NCI-H774 (cell line): Measurements from ENCODE around the gene CACNA2D1.

Source experiments
- DNase-seq: peaks from one replicate; lab custom pipeline; 2025; lab: John Stamatoyannopoulos, UW

CACNA2D1 gene

DNA sequence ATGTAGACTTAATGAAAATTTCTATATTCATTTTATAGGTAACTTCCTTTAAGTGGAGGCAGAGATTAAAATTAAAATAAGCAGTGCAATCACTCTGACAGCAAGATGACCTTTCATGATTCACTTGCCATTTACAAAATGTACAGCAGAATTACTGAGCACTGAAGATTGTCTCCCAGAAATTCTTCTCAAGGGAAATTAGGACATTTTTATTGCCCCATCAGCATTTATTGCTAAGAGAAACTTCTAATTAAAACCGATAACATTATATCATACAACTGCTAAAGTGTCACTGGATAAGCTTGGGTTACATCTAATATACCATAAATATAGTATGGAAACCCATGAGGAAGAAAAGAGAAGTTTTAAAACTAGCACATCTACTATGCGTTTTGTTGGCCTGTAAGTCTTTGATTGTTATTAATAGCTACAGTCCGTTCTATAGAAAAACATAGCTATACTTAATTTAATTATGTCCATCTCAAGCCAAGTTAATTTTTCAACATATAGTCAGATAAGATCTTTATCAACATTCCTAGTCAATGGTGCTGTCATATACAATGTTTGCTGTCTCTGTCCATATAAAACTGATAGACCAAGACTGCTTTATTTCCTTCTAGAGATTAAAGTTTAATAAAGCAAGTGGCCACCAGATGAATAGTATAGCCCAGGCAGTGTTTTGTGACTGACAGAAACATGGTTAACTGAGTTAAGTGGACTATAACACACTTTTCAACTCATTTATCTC, 456.7 kb downstream of the CACNA2D1 start:
- DNase-seq, result no peak

DNA sequence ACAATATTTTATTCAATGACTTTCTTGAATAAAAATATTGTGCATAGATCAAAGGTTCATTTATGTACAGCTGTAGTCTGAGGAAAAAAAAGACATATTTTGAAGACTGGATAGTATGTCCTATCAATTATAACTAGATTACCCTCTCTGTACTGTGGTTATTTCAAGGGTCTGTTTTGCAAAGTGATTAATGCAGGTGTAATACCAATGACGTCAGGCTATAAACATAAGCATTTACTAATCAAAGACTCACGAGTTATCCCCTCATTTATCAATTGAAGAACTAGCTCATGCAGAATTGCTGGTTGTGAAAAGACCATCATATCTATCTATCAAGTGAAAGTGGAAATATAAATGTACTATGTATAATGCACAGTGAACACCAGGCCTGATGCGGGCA, 460.2 kb downstream of the CACNA2D1 start:
- no peak for DNase-seq

GRCh38 chr7:81973117-81973516, 470.5 kb downstream of the CACNA2D1 start:
- no peak for DNase-seq

DNA sequence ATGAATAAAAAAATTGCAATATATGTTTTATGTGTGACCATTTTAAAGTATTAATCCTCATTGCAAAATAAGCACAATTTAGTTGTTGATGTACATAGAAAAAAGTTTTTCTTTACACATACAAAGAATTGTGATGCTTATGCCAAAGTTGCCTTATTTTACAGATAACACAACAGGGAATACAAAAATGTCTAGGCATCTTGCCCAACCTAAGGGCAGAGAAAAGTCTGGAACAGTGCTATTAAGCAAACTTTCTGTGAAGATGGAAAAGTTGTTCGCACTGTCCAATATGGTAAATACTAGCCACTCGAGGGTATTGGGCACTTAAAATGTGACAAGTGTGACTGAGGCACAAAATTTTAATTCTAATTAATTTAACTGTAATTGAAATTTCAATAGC, 483.6 kb downstream of the CACNA2D1 start:
- no peak for DNase-seq

- no peak for DNase-seq
Observed at GRCh38 chr7:81957517-81957916, 486.1 kb downstream of the CACNA2D1 start.

- DNase-seq, result no peak
Observed at GRCh38 chr7:81956520-81956919, 487.1 kb downstream of the CACNA2D1 start.

DNA sequence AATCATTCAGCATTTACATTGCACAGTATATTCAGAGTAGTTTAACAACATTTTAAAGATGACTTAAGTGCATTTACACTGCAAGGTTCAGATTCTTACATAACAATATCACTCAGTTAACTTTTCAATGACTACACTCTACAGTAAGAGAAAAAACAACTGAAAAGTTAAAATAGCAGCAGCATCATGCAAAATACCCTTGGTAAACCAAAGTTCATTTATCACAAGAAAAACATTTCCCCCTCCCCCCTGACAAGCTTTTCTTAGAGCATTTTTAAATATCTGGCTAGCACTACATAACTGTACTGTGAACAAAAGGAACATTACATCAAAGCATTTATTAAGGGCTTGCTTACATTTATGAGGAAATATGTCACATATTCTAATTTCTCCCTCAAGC, 494.3 kb downstream of the CACNA2D1 start:
- no peak for DNase-seq

GRCh38 chr7:81944058-81944457, 499.5 kb downstream of the CACNA2D1 start:
- no peak for DNase-seq

DNA sequence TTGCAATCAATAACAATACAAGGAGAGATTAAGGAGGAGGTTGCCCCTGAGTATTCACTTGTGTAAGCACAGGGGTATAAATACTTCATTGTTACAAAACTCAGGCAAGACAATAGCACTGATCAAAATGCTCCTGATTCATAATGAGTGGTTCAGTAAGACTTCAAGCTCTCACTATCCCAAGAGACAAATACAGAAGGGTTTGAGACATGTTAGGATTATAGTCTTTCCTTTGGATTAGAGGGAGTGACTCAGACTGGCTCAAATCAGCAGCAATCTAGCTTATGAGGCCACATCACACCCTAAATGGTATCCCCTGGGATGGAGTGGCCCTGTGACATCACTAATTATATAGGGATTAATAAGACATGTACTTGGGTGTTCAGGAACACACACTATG, 506.5 kb downstream of the CACNA2D1 start:
- no peak for DNase-seq

DNA sequence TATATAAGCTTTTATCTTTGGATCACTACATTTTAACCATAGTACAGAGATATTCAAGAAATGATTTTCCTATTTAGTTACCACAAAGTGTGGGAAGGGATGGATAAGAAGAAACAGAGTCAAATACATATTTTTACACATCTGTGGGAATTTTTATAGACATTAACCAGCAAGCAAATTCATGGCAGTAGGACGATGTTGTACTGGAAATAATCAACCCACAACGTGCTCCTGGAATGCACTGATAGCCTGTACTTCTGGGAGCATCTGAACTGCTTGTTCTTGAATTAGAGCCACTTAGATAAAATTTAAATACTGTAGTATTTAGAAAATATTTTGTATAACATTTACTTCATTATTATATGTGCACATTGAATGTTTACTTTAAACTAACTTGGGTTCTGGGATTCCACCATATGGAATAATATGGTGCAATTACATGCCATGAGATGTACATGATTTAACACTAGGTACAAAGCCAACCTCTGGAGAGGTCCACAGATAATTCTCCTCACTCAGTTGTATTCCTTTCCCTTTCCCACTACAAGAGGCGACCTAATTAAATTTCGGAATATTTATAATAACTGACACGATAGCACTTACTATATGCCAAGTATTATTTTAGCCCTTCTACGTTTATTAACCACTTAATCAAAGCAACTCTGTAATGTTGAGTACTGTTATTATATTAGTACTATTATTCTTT, 508.8 kb downstream of the CACNA2D1 start:
- no peak for DNase-seq

GRCh38 chr7:81932936-81933335, 510.6 kb downstream of the CACNA2D1 start:
- DNase-seq, result no peak

GRCh38 chr7:81929386-81929785, 514.2 kb downstream of the CACNA2D1 start:
- DNase-seq, result no peak

DNA sequence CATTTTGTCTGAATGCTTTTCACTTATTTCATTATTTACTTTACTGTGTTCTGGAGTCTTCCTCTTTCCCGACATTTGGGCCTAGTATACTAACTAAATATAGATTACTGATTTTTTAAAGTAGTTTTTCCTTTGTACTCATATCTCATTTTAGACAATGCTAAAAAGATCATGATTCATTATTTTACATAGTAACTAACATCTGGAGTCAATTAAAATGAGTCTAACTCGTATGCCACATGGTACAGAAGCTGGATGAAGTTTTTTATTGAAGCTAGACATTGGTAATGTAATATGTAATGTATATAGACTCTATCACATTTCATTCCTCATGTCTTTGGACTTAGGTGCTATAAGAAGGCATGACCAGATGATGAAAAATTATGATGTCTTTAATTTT, 517.4 kb downstream of the CACNA2D1 start:
- no peak for DNase-seq

GRCh38 chr7:81925530-81925929, 518.0 kb downstream of the CACNA2D1 start:
- DNase-seq, result no peak

DNA sequence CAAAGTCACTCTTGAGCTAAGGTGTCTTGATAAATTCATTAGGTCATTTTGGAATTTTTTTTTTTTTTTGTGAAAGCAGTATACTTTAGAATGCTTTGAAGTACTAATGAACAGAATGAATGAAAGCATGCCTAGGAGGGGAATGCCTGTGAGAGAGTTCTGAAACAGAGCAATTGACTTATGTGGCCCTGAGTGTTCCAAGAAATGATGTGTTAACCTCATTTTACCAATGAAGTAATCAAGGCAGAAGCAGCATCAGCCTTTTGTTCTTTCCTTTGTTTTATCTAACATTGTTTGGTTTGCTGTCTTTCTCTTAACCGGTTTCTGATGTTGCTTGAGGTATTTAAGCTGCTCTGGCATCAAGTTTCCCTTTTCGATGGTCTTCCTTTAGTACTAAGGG, 519.1 kb downstream of the CACNA2D1 start:
- no peak for DNase-seq

GRCh38 chr7:81919494-81919893, 524.1 kb downstream of the CACNA2D1 start:
- DNase-seq, result no peak

DNA sequence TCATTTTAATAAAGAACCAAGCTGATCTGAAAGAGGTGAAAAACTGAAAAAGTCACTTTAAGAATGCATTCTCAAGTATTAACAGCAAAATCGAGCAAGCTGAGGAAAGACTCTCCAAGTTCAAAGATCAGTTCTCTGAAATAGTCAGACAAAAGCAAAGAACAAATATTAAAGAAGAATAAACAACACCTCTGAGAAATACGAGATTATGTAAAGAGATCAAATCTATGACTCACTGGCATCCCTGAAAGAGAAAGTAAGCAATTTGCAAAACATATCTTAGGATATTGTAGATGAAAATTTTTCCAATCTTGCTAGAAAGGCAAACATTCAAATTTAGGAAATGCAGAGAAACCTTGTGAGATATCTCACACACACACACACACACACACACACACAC, 535.4 kb downstream of the CACNA2D1 start:
- DNase-seq, result no peak

DNA sequence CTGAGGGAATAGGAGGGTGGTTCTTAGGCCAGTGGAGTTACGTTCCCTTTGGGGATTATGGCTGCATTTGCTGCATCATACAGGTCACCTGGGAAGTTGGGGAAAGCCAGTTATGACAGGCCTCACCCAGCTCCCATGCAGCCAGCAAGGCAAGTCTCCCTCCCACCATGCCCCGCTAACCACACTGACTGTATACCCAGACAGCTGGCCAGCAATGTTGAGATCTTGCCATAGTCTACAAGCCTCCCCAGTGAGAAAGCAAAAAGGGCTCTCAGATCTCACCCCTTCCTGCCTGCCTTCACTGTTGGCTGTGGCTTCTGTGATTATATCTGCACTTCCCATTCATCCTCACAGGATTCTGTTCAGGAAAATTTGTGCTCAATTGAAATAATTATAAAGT, 540.5 kb downstream of the CACNA2D1 start:
- DNase-seq, result no peak

- DNase-seq, result no peak
Observed at GRCh38 chr7:81902536-81902935, 541.0 kb downstream of the CACNA2D1 start.
